Mesenchymal stem cell (in vitro differentiated cells and primary cell): ENCODE data around the gene FGA.

ENCODE experiments used
- DNase-seq: peaks from one replicate; pipeline ENCODE4 v3.0.0-alpha.2; 2013
- H2AFZ ChIP-seq: one replicate; pipeline ENCODE4 v1.6.1; 2013; ENCODE audit warnings: low read depth, mild to moderate bottlenecking, control low read depth, inconsistent platforms, low read length, moderate library complexity
- H2AK5ac ChIP-seq: 2 replicates; pipeline ENCODE4 v1.6.1; 2013; ENCODE audit warnings: low read length, moderate library complexity, mild to moderate bottlenecking, inconsistent platforms; ENCODE audit not compliant: severe bottlenecking
- H2BK120ac ChIP-seq: one replicate; pipeline ENCODE4 v1.6.1; 2013; ENCODE audit warnings: low read depth, mild to moderate bottlenecking, inconsistent platforms, low read length, moderate library complexity
- H2BK12ac ChIP-seq, 2 experiments: one replicate each; pipeline ENCODE4 v1.6.1; 2013; ENCODE audit warnings: inconsistent platforms in 2 of 2, low read length in 2 of 2, mild to moderate bottlenecking in 2 of 2, moderate library complexity in 2 of 2, control low read depth in 1 of 2
- H2BK15ac ChIP-seq: one replicate; pipeline ENCODE4 v1.6.1; 2013; ENCODE audit warnings: mild to moderate bottlenecking, low read depth, inconsistent platforms; ENCODE audit not compliant: poor library complexity, severe bottlenecking
- H2BK5ac ChIP-seq: 2 replicates; pipeline ENCODE4 v1.6.1; 2013; ENCODE audit warnings: low read depth, mild to moderate bottlenecking, low read length, control low read depth, inconsistent platforms; ENCODE audit not compliant: poor library complexity, severe bottlenecking
- H3K14ac ChIP-seq, 2 experiments: one replicate each; pipeline ENCODE4 v1.6.1; 2013; ENCODE audit warnings: inconsistent platforms in 2 of 2, low read length in 2 of 2, control low read depth in 1 of 2, mild to moderate bottlenecking in 1 of 2, moderate library complexity in 1 of 2
- H3K18ac ChIP-seq, 2 experiments: one replicate each; pipeline ENCODE4 v1.6.1; 2013; ENCODE audit warnings: inconsistent platforms in 2 of 2, low read length in 2 of 2, control low read depth in 1 of 2, low read depth in 1 of 2, mild to moderate bottlenecking in 1 of 2
- H3K23ac ChIP-seq, 2 experiments: one replicate each; pipeline ENCODE4 v1.6.1; 2013; ENCODE audit warnings: inconsistent platforms in 2 of 2, low read length in 2 of 2, mild to moderate bottlenecking in 2 of 2, moderate library complexity in 2 of 2, control low read depth in 1 of 2
- H3K27ac ChIP-seq: 2 replicates; pipeline ENCODE4 v1.5.1; 2013; ENCODE audit warnings: mild to moderate bottlenecking, moderate library complexity, low read length, control low read depth, inconsistent platforms; ENCODE audit not compliant: poor library complexity, severe bottlenecking
- H3K27me3 ChIP-seq, 2 experiments: 2 replicates each; pipeline versions ENCODE4 v1.6.1 to v1.7.0; 2013; ENCODE audit warnings: low read length in 2 of 2, mild to moderate bottlenecking in 2 of 2, moderate library complexity in 2 of 2, control low read depth in 1 of 2, inconsistent platforms in 1 of 2; ENCODE audit not compliant: control insufficient read depth in 1 of 2, insufficient read depth in 1 of 2
- H3K36me3 ChIP-seq, 2 experiments: 2 replicates each; pipeline versions ENCODE4 v1.6.1 to v1.7.0; 2013; ENCODE audit warnings: low read length in 2 of 2, control low read depth in 1 of 2, inconsistent platforms in 1 of 2, low read depth in 1 of 2, mild to moderate bottlenecking in 1 of 2; ENCODE audit not compliant: insufficient read depth in 2 of 2, control insufficient read depth in 1 of 2
- H3K4ac ChIP-seq, 2 experiments: one replicate each; pipeline ENCODE4 v1.6.1; 2013; ENCODE audit warnings: inconsistent platforms in 2 of 2, low read length in 2 of 2, mild to moderate bottlenecking in 2 of 2, moderate library complexity in 2 of 2, control low read depth in 1 of 2, low read depth in 1 of 2
- H3K4me1 ChIP-seq: 2 replicates; pipeline ENCODE4 v1.6.1; 2013; ENCODE audit warnings: low read depth, low read length, control low read depth; ENCODE audit not compliant: control insufficient read depth, insufficient read depth
- H3K4me2 ChIP-seq: 2 replicates; pipeline ENCODE4 v1.6.1; 2013; ENCODE audit warnings: low read length, mild to moderate bottlenecking, inconsistent platforms; ENCODE audit not compliant: poor library complexity, severe bottlenecking
- H3K4me3 ChIP-seq, 2 experiments: 2 replicates each; pipeline versions ENCODE4 v1.5.1 to v1.7.0; 2013; ENCODE audit warnings: low read length in 2 of 2, mild to moderate bottlenecking in 2 of 2, control low read depth in 1 of 2, low read depth in 1 of 2; ENCODE audit not compliant: insufficient read depth in 1 of 2
- H3K79me1 ChIP-seq: replicated peaks from 2 replicates; pipeline ENCODE4 v1.6.1; 2013; ENCODE audit warnings: mild to moderate bottlenecking, control low read depth, low read length, inconsistent platforms; ENCODE audit not compliant: poor library complexity, severe bottlenecking
- H3K9ac ChIP-seq: 2 replicates; pipeline ENCODE4 v1.7.0; 2013; ENCODE audit warnings: mild to moderate bottlenecking, low read length, moderate library complexity
- H3K9me3 ChIP-seq: 2 replicates; pipeline ENCODE4 v1.7.0; 2013; ENCODE audit warnings: mild to moderate bottlenecking, low read length; ENCODE audit not compliant: control insufficient read depth
- H4K8ac ChIP-seq: one replicate; pipeline ENCODE4 v1.6.1; 2013; ENCODE audit warnings: inconsistent platforms, mild to moderate bottlenecking, low read length, moderate library complexity
- H4K91ac ChIP-seq: one replicate; pipeline ENCODE4 v1.6.1; 2013; ENCODE audit warnings: mild to moderate bottlenecking, low read length, inconsistent platforms
- WGBS: methylation state at CpG from one replicate; pipeline ENCODE4 v1.1.7; 2013; ENCODE audit warnings: mixed read lengths; 5-methylcytosine and 5-hydroxymethylcytosine counted together

Gene FGA

DNA sequence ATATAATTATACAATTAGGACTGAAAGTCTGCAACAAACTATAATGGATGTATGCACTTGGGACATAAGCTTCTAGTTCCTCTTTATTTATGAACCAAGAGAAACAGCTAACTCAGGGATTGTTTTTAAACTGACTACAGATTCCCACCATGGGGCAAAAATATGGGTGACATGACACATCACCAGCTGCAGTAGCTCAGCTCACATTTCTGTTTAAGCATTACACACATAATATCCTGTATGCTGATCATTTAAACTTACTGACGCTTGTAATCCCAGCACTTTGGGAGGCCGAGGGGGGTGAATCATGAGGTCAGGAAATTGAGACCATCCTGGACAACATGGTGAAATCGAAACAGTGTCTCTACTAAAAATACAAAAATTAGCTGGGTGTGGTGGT is 16.2 kb downstream of the FGA start:
- Histone ChIP-seq H2AK5ac (no peak overlapping the region), H4K8ac (no peak overlapping the region), H3K36me3 (no peaks in the 10 kb centered on the region), H3K14ac (no peak overlapping the region), H2BK5ac (no peak overlapping the region), H2BK120ac (no peak overlapping the region), H3K18ac (no peak overlapping the region), H2AFZ (no peak overlapping the region), H3K79me1 (no peaks in the 10 kb centered on the region), H3K4ac (no peak overlapping the region), H3K23ac (no peak overlapping the region), H2BK15ac (no peak overlapping the region), H3K9ac (no peak overlapping the region), H2BK12ac (no peak overlapping the region), H3K4me3 (no peak overlapping the region), H3K27me3 (no peaks in the 10 kb centered on the region), H4K91ac (no peak overlapping the region), H3K27ac (peak overlapping the region; percentile 59), H3K4me1 (peaks cover 1% of the 10 kb centered on the region), H3K9me3 (no peaks in the 10 kb centered on the region), H3K4me2 (no peak overlapping the region)
- DNase-seq: no peak
- WGBS: 85% methylated on average over 3 of the region's 3 CpGs

DNA sequence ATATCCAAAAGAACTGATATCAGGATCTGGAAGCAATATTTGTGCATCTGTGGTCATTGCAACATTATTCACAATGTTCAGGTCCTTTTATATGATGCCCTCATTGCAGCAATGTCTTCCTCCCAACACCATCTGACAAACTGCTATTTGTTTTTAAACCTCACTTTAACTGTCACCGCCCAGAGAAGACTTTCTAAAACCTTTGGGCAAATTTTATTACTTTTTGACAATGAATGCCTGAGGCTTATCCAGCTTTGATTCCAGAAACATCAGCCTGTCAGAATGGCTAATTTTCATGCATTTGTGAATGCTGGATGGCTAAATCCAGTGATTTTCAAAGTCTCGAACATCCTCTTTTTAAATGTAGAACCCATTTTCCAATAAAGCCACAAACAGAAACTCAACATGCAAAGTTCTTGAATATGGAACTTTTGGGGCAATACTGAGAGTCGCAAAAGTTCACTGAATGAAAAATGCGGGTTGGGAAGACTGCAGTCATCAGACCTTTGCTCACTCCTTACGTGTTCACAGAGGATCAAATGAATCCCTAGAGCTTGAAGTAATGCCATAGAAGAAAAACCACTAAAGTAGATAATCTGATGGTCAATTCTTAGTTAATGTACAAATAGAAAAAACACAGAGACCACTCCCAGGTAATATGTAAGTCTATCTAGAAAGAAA is 17.2 kb downstream of the FGA start:
- Histone ChIP-seq H3K18ac (no peak overlapping the region), H4K91ac (no peak overlapping the region), H3K27me3 (no peaks in the 10 kb centered on the region), H3K4me2 (no peak overlapping the region), H2AFZ (no peak overlapping the region), H2BK120ac (no peak overlapping the region), H3K9me3 (no peaks in the 10 kb centered on the region), H3K4ac (no peak overlapping the region), H3K9ac (no peak overlapping the region), H2BK12ac (no peak overlapping the region), H3K4me1 (no peaks in the 10 kb centered on the region), H3K79me1 (no peaks in the 10 kb centered on the region), H3K14ac (no peak overlapping the region), H3K4me3 (no peak overlapping the region), H2AK5ac (no peak overlapping the region), H2BK15ac (no peak overlapping the region), H3K23ac (no peak overlapping the region), H2BK5ac (no peak overlapping the region), H3K27ac (peak overlapping the region; percentile 80), H4K8ac (no peak overlapping the region), H3K36me3 (no peaks in the 10 kb centered on the region)
- DNase-seq: no peak
- 92% methylated on average over 4 of the region's 5 CpGs for WGBS

DNA sequence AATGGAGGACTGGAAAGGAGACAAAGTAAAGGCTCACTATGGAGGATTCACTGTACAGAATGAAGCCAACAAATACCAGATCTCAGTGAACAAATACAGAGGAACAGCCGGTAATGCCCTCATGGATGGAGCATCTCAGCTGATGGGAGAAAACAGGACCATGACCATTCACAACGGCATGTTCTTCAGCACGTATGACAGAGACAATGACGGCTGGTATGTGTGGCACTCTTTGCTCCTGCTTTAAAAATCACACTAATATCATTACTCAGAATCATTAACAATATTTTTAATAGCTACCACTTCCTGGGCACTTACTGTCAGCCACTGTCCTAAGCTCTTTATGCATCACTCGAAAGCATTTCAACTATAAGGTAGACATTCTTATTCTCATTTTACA is 21.0 kb downstream of the FGA start:
- Histone ChIP-seq H3K4me2 (no peak overlapping the region), H3K4me1 (peaks cover 4% of the 10 kb centered on the region), H3K27ac (no peak overlapping the region), H3K9me3 (no peaks in the 10 kb centered on the region), H3K79me1 (no peaks in the 10 kb centered on the region), H2BK120ac (no peak overlapping the region), H3K14ac (no peak overlapping the region), H4K91ac (no peak overlapping the region), H3K27me3 (no peaks in the 10 kb centered on the region), H3K4ac (no peak overlapping the region), H2BK12ac (no peak overlapping the region), H4K8ac (no peak overlapping the region), H3K4me3 (no peak overlapping the region), H2BK5ac (no peak overlapping the region), H3K9ac (no peak overlapping the region), H3K18ac (no peak overlapping the region), H2AK5ac (no peak overlapping the region), H3K36me3 (peaks cover 0 to 4% of the 10 kb centered on the region in 2 experiments), H2BK15ac (no peak overlapping the region), H3K23ac (no peak overlapping the region), H2AFZ (no peak overlapping the region)
- 90% methylated on average over 4 of the region's 5 CpGs for WGBS
- DNase-seq: no peak

DNA sequence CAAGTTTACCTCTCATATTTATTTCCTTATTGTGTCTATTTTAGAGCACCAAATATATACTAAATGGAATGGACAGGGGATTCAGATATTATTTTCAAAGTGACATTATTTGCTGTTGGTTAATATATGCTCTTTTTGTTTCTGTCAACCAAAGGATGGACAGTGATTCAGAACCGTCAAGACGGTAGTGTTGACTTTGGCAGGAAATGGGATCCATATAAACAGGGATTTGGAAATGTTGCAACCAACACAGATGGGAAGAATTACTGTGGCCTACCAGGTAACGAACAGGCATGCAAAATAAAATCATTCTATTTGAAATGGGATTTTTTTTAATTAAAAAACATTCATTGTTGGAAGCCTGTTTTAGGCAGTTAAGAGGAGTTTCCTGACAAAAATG is 21.5 kb downstream of the FGA start:
- no peak overlapping the region for H3K9ac ChIP-seq
- DNase-seq: no peak
- H3K4me1 ChIP-seq: peaks cover 4% of the 10 kb centered on the region
- H2BK12ac ChIP-seq: no peak overlapping the region
- H3K27ac ChIP-seq: no peak overlapping the region
- no peak overlapping the region for H2AK5ac ChIP-seq
- H2BK15ac ChIP-seq: no peak overlapping the region
- no peak overlapping the region for H4K8ac ChIP-seq
- no peaks in the 10 kb centered on the region for H3K79me1 ChIP-seq
- no peak overlapping the region for H3K23ac ChIP-seq
- WGBS: 67% methylated on average over 2 of the region's 3 CpGs
- H2BK120ac ChIP-seq: no peak overlapping the region
- H3K4me2 ChIP-seq: no peak overlapping the region
- H4K91ac ChIP-seq: no peak overlapping the region
- no peaks in the 10 kb centered on the region for H3K9me3 ChIP-seq
- H3K4me3 ChIP-seq: no peak overlapping the region
- no peak overlapping the region for H3K14ac ChIP-seq
- no peak overlapping the region for H2AFZ ChIP-seq
- no peak overlapping the region for H3K4ac ChIP-seq
- H3K18ac ChIP-seq: no peak overlapping the region
- no peak overlapping the region for H2BK5ac ChIP-seq
- H3K27me3 ChIP-seq: no peaks in the 10 kb centered on the region
- peaks cover 0 to 4% of the 10 kb centered on the region in 2 experiments for H3K36me3 ChIP-seq
